Activated T-cell treated with anti-CD3 and anti-CD28 coated beads for 1 hour (primary cell): ENCODE measurements around the gene LETMD1.

Experiments used
- DNase-seq: peaks from one replicate; pipeline ENCODE4 v3.0.0-alpha.2; 2020; ENCODE audit warnings: low read depth

Gene LETMD1

DNA sequence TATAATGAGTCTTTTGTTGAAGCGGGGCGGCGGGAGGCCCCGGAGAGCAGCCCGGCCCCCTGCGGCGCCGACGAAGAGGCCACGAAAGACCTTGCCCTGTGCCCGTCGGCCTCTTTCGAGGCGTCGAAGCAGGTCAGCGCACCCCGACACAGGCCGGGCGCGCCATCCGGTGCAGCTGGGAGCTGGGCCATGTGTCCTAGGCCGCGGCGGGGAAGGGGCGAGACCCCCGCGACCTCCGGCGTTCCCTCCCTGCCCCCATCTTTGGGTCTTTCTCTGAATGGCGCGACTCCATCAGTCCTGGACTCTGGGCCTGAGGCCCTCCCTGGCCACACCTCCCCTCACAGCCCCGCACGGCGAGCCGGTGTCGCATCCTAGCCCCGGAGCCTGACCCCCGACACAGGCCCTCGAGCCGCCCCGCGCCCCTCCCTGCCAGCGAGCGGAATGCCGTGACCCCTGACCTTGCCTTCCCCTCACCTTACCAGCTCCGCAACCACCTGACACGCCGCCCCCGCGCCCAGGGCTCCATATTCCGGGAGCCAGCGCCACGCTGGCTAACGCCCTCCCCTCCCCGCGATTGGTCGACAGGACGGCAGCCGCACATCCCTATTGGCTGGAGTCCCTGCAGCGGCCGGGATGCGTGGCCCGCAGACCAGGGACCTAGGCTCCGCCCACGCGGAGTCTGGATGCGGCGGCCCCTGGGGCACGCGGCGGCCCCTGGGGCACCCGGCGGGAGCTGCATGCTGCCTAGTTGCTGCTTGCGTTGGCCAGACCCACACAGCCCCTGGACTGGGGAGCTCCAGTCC, 22.1 kb upstream of the LETMD1 start, which contains the start of gene SLC11A2:
TSS of gene SLC11A2 (minus strand) at position 549 of the 803 bp plus-strand sequence. CDS start 15,656 bp downstream, outside the sequence.
- peak; percentile 82 for DNase-seq

DNA sequence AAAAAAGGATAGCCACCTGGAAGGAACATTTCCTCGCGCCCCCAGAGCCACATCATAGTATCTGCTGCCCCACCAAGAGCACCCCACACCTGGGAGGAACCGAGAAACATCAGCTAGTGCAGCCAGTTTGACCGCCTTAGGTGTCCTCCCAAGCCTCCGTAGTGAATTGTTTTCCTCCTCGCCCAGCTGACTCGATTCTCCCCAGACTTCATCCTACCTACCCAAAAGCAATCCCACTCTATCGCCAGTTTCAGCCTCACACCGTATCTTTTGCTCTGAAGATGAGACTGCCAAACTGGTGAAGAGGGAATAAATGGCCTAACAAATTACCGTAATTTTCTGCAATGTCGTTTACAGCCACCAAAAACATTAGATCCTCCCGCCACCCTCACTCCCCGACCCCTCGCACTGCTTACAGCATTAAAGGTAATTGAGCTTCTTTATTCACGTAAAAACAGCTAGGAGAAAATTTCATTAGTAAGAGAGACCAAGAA, 20.7 kb upstream of the LETMD1 start:
- no peak for DNase-seq

DNA sequence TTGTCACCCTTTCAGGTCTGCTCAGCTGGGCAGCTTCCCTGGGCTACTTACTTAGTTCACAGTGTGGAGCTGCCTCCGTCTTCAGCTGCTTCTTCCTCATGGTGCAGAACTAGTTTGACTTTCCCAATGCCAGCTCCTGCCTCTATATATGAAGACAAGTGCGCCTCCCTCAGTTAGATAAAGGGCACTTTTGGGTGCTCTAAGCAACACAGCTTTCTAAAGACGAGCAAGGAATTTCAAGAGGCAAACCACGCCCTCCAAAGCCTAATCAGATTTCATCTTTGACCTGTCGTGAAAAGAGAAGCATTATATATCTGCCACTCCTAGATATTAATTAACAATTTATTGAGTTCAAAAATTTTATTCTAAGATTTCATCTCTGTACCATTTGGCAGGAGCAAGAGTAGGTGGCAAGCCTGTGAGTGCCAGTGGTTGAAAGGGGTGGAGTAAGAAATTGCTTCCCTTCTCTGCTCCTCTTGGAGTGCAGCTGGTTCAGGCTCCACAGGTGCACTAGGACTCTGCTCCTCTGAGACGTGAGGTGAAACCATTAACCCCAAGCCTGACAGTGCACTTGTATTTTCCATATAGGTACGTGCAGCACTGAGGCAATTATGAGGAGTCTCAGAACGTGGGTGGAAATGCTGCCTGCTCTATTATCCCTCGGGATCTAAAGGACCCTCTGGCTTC, 19.9 kb upstream of the LETMD1 start:
- DNase-seq, result no peak

GRCh38 chr12:51028813-51029150, 19.3 kb upstream of the LETMD1 start:
- no peak for DNase-seq

GRCh38 chr12:51033048-51033447, 15.1 kb upstream of the LETMD1 start:
- DNase-seq, result no peak

GRCh38 chr12:51033457-51034089, 14.6 kb upstream of the LETMD1 start:
- no peak for DNase-seq

DNA sequence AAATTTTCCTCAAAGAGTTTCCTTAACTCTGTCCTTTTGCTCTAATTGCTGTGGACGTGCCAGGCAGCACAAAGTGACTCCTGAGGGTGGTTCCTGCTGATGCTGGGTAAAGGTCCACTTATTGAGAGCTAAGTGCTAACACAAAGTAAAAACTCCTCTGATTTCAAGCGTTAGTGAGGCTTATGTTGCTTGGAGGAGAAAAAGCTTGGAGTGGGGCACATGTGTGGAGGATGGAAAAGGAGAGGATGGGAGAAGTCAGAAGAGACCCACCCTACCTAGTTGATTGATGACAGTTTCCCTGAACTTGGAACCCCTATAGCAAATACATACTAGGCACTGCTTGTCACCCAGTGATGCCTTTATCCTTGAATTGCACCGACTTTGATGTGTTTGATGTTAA, 11.8 kb upstream of the LETMD1 start:
- DNase-seq, result no peak

- no peak for DNase-seq
These were observed 629 bp downstream of the LETMD1 start for GRCh38 chr12:51048661-51049251.

DNA sequence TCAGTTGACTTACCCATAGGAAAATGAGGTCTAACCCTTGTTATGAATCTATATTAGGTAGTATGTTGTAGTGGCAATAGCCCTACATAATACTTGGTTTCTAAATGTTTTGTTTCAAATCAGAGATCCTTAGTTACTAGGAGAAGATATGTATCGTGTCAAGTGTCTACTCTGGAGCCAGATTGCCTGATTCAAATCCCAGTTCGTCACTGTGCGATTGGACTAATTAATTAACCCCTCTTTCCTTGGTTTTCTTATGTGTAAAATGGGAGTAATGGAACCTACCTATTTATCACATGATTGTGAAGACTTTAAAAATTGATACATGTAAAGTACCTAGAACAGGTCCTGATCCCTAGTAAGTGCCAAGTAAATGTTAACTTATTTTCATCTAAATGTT, 1.4 kb downstream of the LETMD1 start:
- no peak for DNase-seq

- no peak for DNase-seq
These were observed 3.7 kb downstream of the LETMD1 start for GRCh38 chr12:51051787-51052186.

DNA sequence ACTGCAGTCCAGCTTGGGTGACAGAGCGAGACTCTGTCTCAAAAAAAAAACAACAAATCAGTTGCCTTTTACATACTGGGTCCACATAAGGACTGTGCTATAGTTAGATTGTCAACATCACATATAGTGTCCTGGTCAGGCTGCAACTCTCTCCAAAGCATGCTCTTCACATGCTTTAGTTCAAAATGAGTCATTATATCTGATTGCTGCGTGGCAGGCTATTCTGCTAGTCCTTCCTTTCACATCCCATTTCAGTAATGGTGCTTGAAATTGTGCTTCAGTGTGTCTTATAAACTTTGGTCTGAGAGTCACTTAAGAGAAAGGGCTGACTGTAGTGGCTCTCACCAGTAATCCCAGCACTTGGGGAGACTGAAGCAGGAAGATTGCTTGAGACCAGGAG, 6.9 kb downstream of the LETMD1 start:
- no peak for DNase-seq

DNA sequence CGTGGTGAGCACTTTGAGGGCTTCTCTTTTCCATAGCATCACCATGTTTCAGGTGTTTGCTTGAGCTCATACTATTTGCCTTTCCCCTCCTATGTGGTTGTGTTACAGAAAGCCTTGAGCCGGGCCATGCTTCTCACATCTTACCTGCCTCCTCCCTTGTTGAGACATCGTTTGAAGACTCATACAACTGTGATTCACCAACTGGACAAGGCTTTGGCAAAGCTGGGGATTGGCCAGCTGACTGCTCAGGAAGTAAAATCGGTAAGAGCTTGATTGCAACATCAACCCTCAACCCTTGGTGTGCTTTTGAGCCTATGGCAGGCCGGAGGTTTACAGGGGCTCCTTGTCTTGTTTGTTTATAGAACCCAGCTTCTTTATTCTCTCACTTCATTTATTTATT, 8.1 kb downstream of the LETMD1 start:
- no peak for DNase-seq

- no peak for DNase-seq
These were observed 11.0 kb downstream of the LETMD1 start for GRCh38 chr12:51059086-51059485.

GRCh38 chr12:51062631-51063397, 14.7 kb downstream of the LETMD1 start:
- no peak for DNase-seq

DNA sequence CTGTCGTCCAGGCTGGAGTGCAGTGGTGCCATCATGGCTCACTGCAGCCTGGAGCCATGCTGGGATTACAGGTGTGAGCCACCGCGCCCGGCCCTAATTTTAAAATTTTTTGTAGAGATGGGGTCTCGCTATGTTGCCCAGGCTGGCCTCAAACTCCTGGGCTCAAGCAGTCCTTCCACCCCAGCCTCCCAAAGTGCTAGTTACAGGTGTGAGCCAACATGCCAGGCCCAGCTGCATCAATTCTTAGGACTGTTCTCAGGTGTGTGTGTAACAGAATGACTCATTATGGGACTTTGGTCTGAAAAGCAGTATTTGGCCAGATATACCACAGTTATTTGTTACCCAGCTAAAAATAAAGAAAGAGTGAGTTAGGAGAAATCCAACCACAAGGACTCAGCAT, 17.4 kb downstream of the LETMD1 start:
- no peak for DNase-seq

DNA sequence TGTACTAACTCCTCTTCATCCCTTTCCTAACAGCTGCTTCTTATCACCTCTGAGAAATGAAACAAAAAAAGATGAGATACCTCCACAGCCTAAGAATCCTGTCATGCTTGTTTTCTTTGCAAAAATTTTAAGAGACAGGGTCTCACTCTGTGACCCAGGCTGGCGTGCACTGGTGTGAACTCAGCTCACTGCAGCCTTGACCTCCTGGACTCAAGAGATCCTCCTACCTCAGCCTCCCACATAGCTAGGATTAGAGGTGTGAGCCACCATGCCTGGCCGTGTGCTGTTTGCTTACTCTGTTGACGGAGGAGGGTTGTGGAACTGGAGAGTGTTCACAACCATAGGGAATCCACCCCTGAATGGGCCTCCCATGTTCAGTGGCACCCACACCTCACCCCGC, 19.1 kb downstream of the LETMD1 start:
- no peak for DNase-seq

DNA sequence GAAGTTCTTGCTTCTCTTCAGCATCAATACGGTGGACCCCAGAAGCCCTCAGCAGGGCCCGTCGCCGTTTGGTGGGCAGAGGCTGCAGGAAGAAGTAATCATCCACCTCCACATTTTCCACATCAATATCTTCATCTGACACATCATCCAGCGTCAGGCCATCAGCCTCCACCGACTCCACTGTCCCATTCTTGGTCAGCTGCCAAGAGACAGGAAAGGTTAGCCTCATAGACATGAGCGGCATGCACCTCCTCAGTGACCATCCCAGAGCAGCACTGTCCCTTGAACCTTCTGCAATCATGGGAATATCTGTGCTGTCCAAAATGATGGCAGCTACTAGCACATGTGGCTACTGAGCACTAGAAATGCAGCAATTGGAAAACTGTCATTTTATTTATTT, 19.6 kb downstream of the LETMD1 start:
- DNase-seq, result no peak

- no peak for DNase-seq
These were observed 21.9 kb downstream of the LETMD1 start for GRCh38 chr12:51070004-51070403.

DNA sequence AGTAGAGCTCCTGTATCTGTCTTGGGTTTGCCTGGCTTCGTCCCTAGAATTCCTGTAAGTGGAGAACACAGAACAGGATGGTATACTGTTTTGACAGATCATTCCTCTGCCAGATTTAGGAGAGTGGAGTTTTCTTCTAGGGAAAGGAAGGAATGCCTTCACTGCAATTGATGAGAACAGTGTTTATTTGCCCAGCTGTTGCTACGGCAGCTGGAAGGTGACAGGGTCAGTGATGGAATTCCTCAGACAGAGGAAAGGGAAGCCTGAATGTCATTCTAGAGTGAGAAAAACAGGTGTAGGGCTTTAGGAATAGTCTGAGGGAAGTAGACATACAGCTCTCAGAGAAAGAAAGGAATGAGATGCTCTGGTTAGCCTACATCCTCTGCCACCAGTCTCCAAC, 23.5 kb downstream of the LETMD1 start:
- DNase-seq, result no peak

GRCh38 chr12:51075390-51075789, 27.3 kb downstream of the LETMD1 start:
- no peak for DNase-seq

- DNase-seq, result no peak
These were observed 28.3 kb downstream of the LETMD1 start for GRCh38 chr12:51076236-51076930.
